ENCODE data around the gene FARS2. TPM values are rescaled to one million over a fixed set of nuclear protein-coding genes. Genes with fewer than 3 reads are reported as not detected.

Gene FARS2
- polyA plus RNA-seq, 1 donor (not counting 4 experiments of a cell fraction or from before 2014, with no cell fraction given), result 21.3 TPM

DNA sequence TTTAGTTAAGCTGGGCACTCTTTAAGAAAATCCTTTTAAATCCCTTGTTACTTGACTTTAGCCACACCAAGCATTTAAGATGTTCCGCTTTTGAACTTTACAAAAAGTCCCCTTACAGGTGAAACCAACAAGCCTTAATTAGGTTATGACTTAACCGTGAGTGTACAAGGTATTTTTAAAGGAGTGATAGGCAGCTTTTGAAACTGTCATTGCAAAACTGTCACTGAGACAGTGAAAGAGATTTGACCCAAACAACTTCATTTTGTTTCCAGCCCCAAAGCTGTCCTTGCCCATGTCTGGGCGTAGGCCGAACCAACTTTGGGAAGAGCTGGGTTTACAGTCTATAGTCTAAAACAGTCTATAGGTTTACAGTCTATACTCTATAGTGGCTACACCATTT lies 305.4 kb downstream of the FARS2 start:
- H2AFZ ChIP-seq (ENCODE audit: control insufficient read depth, low read length), result no peak overlapping the region
- no peaks in the 10 kb centered on the region for H3K9me1 ChIP-seq (ENCODE audit: control insufficient read depth, extremely low read depth, insufficient read depth, low read length)
- no peak overlapping the region for H3K27ac ChIP-seq (ENCODE audit: control insufficient read depth, insufficient read depth, low read length)
- H3K79me2 ChIP-seq (ENCODE audit: control insufficient read depth, insufficient read depth, low read length), result no peaks in the 10 kb centered on the region
- H3K27me3 ChIP-seq (ENCODE audit: control insufficient read depth, extremely low read depth, insufficient read depth, low read length), result no peaks in the 10 kb centered on the region
- no peak overlapping the region for H3K4me2 ChIP-seq (ENCODE audit: control insufficient read depth, extremely low read depth, insufficient read depth, low read depth, low read length)
- no peak for TF ChIP-seq CTCF (optimal IDR thresholded peaks at IDR 0.05 in 1 of 3, IDR thresholded peaks at IDR 0.05 in 1 of 3, conservative IDR thresholded peaks at IDR 0.05 in 1 of 3; ENCODE audit: extremely low read depth in 1 of 3, insufficient read depth in 2 of 3, low read length in 3 of 3)
- TF ChIP-seq EZH2 (IDR thresholded peaks at IDR 0.05; ENCODE audit: low read length), result no peak
- DNase-seq (ENCODE audit: low read depth, low spot score), result no peak
- no peaks in the 10 kb centered on the region for H4K20me1 ChIP-seq (ENCODE audit: control insufficient read depth, extremely low read depth, insufficient read depth, low read length)
- H3K36me3 ChIP-seq (ENCODE audit: control insufficient read depth in 2 of 2, extremely low read depth in 1 of 2, insufficient read depth in 2 of 2, low read length in 2 of 2), result no peaks in the 10 kb centered on the region
- H3K9me3 ChIP-seq (ENCODE audit: control insufficient read depth, low read depth, low read length), result no peaks in the 10 kb centered on the region
- dilution Hi-C loops (cut with MboI; ENCODE audit: extremely low pct_ligation_motif_present, low sequenced_read_pairs), result no loop called here
- H3K9ac ChIP-seq (ENCODE audit: control insufficient read depth, extremely low read depth, insufficient read depth, low read length), result no peak overlapping the region
- no peak for FAIRE-seq
- H3K4me3 ChIP-seq (ENCODE audit: control insufficient read depth in 2 of 3, extremely low read depth in 1 of 3, insufficient read depth in 2 of 3, low read depth in 1 of 3, low read length in 3 of 3), result no peak overlapping the region
- no peaks in the 10 kb centered on the region for H3K4me1 ChIP-seq (ENCODE audit: control insufficient read depth, extremely low read depth, insufficient read depth, low read length)

DNA sequence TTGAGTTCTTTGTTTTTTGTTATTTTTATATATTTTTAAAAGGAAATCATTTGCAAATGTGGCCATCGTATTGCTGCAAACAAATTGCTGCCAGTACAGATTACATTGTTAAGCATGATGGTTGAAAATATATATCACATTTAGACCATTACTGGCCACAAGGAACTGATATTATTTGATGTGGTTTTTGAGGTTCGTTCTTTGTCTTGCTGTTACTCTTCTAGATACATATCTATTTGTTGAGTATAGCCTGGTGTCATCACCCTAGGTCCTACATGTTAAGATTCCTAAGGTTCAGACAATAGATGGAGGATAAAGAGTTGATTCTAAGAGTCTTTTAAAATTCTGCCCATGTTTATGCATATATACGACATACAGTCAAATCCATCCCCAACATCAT lies 306.0 kb downstream of the FARS2 start:
- no peaks in the 10 kb centered on the region for H4K20me1 ChIP-seq (ENCODE audit: control insufficient read depth, extremely low read depth, insufficient read depth, low read length)
- no peak for FAIRE-seq
- dilution Hi-C loops (cut with MboI; ENCODE audit: extremely low pct_ligation_motif_present, low sequenced_read_pairs), result no loop called here
- no peak overlapping the region for H3K9ac ChIP-seq (ENCODE audit: control insufficient read depth, extremely low read depth, insufficient read depth, low read length)
- no peak overlapping the region for H3K4me3 ChIP-seq (ENCODE audit: control insufficient read depth in 2 of 3, extremely low read depth in 1 of 3, insufficient read depth in 2 of 3, low read depth in 1 of 3, low read length in 3 of 3)
- TF ChIP-seq CTCF (optimal IDR thresholded peaks at IDR 0.05 in 1 of 3, IDR thresholded peaks at IDR 0.05 in 1 of 3, conservative IDR thresholded peaks at IDR 0.05 in 1 of 3; ENCODE audit: extremely low read depth in 1 of 3, insufficient read depth in 2 of 3, low read length in 3 of 3), result no peak
- no peak for TF ChIP-seq EZH2 (IDR thresholded peaks at IDR 0.05; ENCODE audit: low read length)
- no peak overlapping the region for H3K27ac ChIP-seq (ENCODE audit: control insufficient read depth, insufficient read depth, low read length)
- H3K79me2 ChIP-seq (ENCODE audit: control insufficient read depth, insufficient read depth, low read length), result no peaks in the 10 kb centered on the region
- no peak overlapping the region for H2AFZ ChIP-seq (ENCODE audit: control insufficient read depth, low read length)
- no peaks in the 10 kb centered on the region for H3K4me1 ChIP-seq (ENCODE audit: control insufficient read depth, extremely low read depth, insufficient read depth, low read length)
- H3K36me3 ChIP-seq (ENCODE audit: control insufficient read depth in 2 of 2, extremely low read depth in 1 of 2, insufficient read depth in 2 of 2, low read length in 2 of 2), result no peaks in the 10 kb centered on the region
- no peaks in the 10 kb centered on the region for H3K27me3 ChIP-seq (ENCODE audit: control insufficient read depth, extremely low read depth, insufficient read depth, low read length)
- no peaks in the 10 kb centered on the region for H3K9me1 ChIP-seq (ENCODE audit: control insufficient read depth, extremely low read depth, insufficient read depth, low read length)
- H3K4me2 ChIP-seq (ENCODE audit: control insufficient read depth, extremely low read depth, insufficient read depth, low read depth, low read length), result no peak overlapping the region
- H3K9me3 ChIP-seq (ENCODE audit: control insufficient read depth, low read depth, low read length), result no peaks in the 10 kb centered on the region
- DNase-seq (ENCODE audit: low read depth, low spot score), result no peak
